GM12892 (cell line): ENCODE measurements around the gene TREM2.

Experiments
- DNase-seq: peaks from one replicate; pipeline ENCODE4 v3.0.0; 2011; ENCODE audit not compliant: insufficient read length
- FAIRE-seq: peaks from 2 replicates; lab custom pipeline; 2011; peaks lifted over from hg19 to GRCh38; lab: Jason Lieb, UNC
- POLR2A ChIP-seq: IDR thresholded peaks from 2 replicates; pipeline ENCODE4 v1.6.1; 2011; ENCODE audit warnings: low read depth, low read length, control low read depth
- POLR2AphosphoS5 ChIP-seq: IDR thresholded peaks from 2 replicates; pipeline ENCODE4 v1.6.1; 2011; ENCODE audit warnings: low read depth, low read length, control low read depth
- TAF1 ChIP-seq: IDR thresholded peaks from 2 replicates; pipeline ENCODE4 v1.6.1; 2011; ENCODE audit warnings: low read depth, mild to moderate bottlenecking, control low read depth, low read length, borderline replicate concordance

Gene TREM2

DNA sequence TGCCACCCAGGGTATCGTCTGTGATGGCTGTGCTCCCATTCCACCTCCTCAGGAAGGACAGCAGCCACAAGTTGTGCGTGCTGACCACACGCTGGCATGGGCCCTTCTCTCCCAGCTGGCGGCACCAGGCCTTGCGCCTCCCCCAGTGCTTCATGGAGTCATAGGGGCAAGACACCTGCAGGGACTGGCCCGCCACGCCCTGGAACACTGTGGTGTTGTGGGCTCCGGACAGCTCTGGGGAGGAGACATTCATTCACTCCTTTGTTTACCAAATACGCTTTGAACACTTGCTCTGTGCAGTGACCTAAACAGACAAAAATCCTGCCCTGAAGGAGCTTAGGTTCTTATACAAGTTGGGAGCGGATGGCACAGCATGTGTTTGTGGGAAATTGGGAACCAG, 1.5 kb downstream of the TREM2 start:
- FAIRE-seq (no peak), DNase-seq (no peak)
- no peak for TF ChIP-seq POLR2AphosphoS5
- TF ChIP-seq TAF1 = no peak
- TF ChIP-seq POLR2A = no peak

DNA sequence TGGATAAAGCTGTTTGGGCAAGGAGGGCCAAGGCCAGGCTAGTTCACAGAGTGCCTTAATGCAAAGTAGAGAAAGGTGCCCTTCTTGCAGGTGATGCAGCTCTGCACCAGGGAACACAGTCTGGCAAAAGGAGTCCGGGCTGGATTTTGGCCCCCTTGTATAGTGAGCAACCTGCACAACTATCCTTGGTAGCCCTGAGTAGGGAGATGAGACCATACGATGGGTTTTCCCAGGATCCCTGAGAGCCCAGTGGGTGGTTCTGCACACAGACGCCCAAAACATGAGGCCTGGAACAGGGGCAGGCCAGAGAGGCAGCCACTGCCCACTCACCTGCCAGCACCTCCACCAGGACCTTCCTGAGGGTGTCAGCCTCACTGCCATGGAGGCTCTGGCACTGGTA, 2.0 kb downstream of the TREM2 start:
- DNase-seq = no peak
- TF ChIP-seq POLR2A = no peak
- TF ChIP-seq POLR2AphosphoS5 = no peak
- TF ChIP-seq TAF1 = no peak
- FAIRE-seq = no peak

DNA sequence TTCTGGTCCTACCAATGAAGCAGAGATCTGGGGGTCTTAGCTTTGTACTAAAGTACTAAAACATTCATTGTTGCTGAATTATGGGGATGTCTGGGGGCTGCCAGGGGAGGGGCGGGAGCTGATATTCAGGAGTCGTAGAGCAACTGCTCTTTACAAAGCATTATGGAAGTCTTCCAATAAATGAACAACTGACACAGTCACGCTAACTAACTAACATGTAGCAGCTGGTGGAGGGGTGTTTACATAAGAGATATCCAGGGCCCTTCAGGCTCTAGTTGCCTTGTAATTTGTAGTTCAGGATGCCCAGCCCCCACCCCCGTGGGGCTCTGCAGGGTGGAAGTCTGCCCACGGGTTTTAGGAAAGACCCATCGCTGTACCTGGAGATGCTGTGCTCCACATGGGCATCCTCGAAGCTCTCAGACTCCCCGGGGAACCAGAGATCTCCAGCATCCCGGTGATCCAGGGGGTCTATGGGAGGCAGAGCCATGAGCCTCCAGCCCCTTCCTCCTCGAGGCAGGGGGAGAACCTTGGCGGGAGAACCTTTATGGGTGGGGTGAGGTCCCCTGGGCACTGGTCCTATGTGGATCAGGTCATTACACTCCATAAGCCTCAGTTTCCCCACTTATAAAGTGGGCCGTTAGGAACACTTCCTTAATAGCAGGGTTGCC, 3.4 kb downstream of the TREM2 start:
- DNase-seq = no peak
- TF ChIP-seq POLR2A (no peak), TAF1 (no peak), POLR2AphosphoS5 (no peak)
- no peak for FAIRE-seq

GRCh38 chr6:41157323-41157722, 5.6 kb downstream of the TREM2 start:
- DNase-seq (no peak), FAIRE-seq (no peak)
- TF ChIP-seq TAF1 (no peak), POLR2A (no peak), POLR2AphosphoS5 (no peak)

DNA sequence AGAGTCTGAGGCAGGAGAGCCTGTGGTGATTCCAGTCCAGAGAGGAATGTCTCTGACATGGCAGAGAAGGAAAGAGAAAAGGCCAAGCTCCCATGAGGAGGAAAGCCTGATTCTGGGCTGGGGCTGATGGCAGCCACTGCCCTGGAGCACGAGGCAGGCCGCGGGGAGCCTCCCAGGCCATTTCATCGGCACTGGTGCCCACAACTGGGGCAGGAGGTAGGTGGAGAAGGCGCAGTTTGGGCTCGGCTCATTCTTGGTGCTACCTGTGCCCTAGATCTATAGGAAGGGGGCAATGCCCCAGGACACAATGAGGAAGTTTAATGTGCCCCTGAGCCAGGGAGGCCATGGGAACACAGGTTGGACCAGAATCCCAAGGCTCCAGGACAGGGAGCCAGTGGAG, 6.1 kb downstream of the TREM2 start:
- TF ChIP-seq TAF1 = no peak
- TF ChIP-seq POLR2AphosphoS5 = no peak
- no peak for TF ChIP-seq POLR2A
- no peak for DNase-seq
- no peak for FAIRE-seq

GRCh38 chr6:41156001-41156400, 6.9 kb downstream of the TREM2 start:
- DNase-seq (no peak), FAIRE-seq (no peak)
- TF ChIP-seq POLR2A (no peak), POLR2AphosphoS5 (no peak), TAF1 (no peak)

- no peak for TF ChIP-seq TAF1
- no peak for TF ChIP-seq POLR2A
- TF ChIP-seq POLR2AphosphoS5 = no peak
- DNase-seq (no peak), FAIRE-seq (no peak)
Observed at GRCh38 chr6:41155132-41155805, 7.6 kb downstream of the TREM2 start.

- FAIRE-seq (no peak), DNase-seq (no peak)
- TF ChIP-seq POLR2AphosphoS5 (no peak), POLR2A (no peak), TAF1 (no peak)
Observed at GRCh38 chr6:41153992-41154625, 8.8 kb downstream of the TREM2 start, which contains the start of gene TREML1. TREML1 (minus strand) TSS chr6:41154347; CDS start chr6:41154288, 59 bp downstream.

GRCh38 chr6:41153451-41153850, 9.5 kb downstream of the TREM2 start:
- no peak for FAIRE-seq
- DNase-seq = no peak
- TF ChIP-seq POLR2A (no peak), TAF1 (no peak), POLR2AphosphoS5 (no peak)

DNA sequence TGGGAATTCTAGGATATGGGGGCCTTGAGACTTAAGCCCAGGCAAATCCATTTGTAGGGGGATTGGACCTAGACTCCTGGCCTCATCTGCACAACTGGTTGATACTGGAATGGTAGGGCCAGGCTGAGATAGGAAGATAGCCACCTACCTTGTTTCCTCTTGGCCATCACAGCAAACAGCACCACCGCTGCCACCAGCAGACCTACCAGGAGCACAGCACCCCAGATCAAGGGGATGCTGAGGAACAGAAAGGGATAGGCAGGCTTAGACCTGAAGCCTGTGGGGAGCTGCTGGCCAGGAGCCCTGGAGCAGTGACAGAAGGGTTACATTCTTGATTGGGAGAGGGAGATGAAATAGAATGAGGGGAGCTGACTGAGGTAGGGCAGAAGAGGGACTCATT, 12.2 kb downstream of the TREM2 start:
- FAIRE-seq (no peak), DNase-seq (no peak)
- TF ChIP-seq TAF1 = no peak
- no peak for TF ChIP-seq POLR2A
- TF ChIP-seq POLR2AphosphoS5 = no peak

DNA sequence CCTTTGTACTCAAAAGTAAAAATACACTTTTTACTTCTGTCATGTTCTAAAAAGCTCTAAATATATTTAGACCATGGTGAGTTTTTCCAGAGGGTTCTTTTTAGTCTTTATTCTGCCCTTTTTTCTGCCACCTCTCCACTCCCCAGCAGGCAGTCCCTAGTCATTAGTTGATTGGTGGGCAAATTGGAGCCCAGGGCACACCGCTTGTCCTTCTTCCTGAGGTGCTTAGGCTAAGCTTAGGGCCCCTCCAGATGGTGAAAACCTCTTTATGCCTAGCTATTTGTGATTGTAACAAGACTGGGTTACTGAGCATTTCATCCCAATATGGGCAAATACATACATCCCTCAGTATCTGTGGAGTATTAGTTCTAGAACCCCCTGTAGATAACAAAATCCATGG, 15.0 kb downstream of the TREM2 start:
- DNase-seq = no peak
- no peak for FAIRE-seq
- TF ChIP-seq TAF1 (no peak), POLR2AphosphoS5 (no peak), POLR2A (no peak)

GRCh38 chr6:41136911-41137310, 26.0 kb downstream of the TREM2 start:
- DNase-seq (no peak), FAIRE-seq (no peak)
- no peak for TF ChIP-seq POLR2AphosphoS5
- TF ChIP-seq POLR2A = no peak
- no peak for TF ChIP-seq TAF1
